Upper lobe of left lung (tissue), 6 donors: ENCODE results near the gene KDM6B. TPM values are rescaled to one million over a fixed set of nuclear protein-coding genes. Genes with fewer than 3 reads are reported as not detected.

Source experiments
- ATAC-seq, 2 donors: fragments of 200-7000 bp; cut with Tn5 transposase; one replicate each; pipeline ENCODE4 v1.9.1; 2022; ENCODE audit warnings: mild to moderate bottlenecking in 2 of 2, moderate library complexity in 2 of 2; ENCODE audit not compliant: low FRiP score in 2 of 2
- DNase-seq, 2 donors: peaks; one replicate each; pipeline ENCODE4 v3.0.0-alpha.2; 2019 to 2020
- H3K27ac ChIP-seq, 4 donors: fragments of 200-600 bp; sonication (generic); one replicate each; pipeline ENCODE4 v1.5.1; 2016 to 2019
- H3K27me3 ChIP-seq, 4 donors: fragments of 200-600 bp; sonication (generic); one replicate each; pipeline ENCODE4 v1.5.1; 2017 to 2019
- H3K36me3 ChIP-seq, 4 donors: fragments of 200-600 bp; sonication (generic); one replicate each; pipeline ENCODE4 v1.5.1; 2016 to 2019
- H3K4me1 ChIP-seq, 4 donors: fragments of 200-600 bp; sonication (generic); one replicate each; pipeline ENCODE4 v1.5.1; 2018 to 2019
- H3K4me3 ChIP-seq, 4 donors: fragments of 200-600 bp; sonication (generic); one replicate each; pipeline ENCODE4 v1.5.1; 2017 to 2019; ENCODE audit warnings: mild to moderate bottlenecking in 2 of 4, moderate library complexity in 1 of 4
- H3K9me3 ChIP-seq, 4 donors: fragments of 200-600 bp; sonication (generic); one replicate each; pipeline ENCODE4 v1.5.1; 2018 to 2019
- CTCF ChIP-seq, 6 experiments: fragments of 450-650 bp in 4 of 6; fragments of 200-600 bp in 2 of 6; sonication (generic) in 2 of 6; IDR thresholded peaks; one replicate each; pipeline ENCODE4 v1.5.1; 2016 to 2019; ENCODE audit warnings: antibody characterized with exemption in 6 of 6
- EP300 ChIP-seq, 4 donors: sonication (generic); formaldehyde crosslinking; IDR thresholded peaks; one replicate each; pipeline ENCODE4 v1.5.1; 2017; ENCODE audit warnings: antibody characterized with exemption in 4 of 4, control low read depth in 2 of 4
- POLR2A ChIP-seq, 4 donors: fragments of 450-650 bp; IDR thresholded peaks; one replicate each; pipeline ENCODE4 v1.5.1; 2016 to 2017; ENCODE audit warnings: antibody characterized with exemption in 4 of 4, mild to moderate bottlenecking in 2 of 4
- POLR2AphosphoS5 ChIP-seq, 2 donors: sonication (generic); formaldehyde crosslinking; IDR thresholded peaks; one replicate each; pipeline ENCODE4 v1.5.1; 2017; ENCODE audit warnings: antibody characterized with exemption in 2 of 2
- whole genome bisulfite sequencing, 2 donors: methylation state at CpG; one replicate each; pipeline ENCODE4 v1.1.5; 2017 to 2018; 5-methylcytosine and 5-hydroxymethylcytosine counted together
- total RNA-seq, 6 donors: library from RNA; depleted of rRNA in 4 of 6; stranded (reverse); fragments of >200 nt in 4 of 6; gene quantifications; one replicate each; pipeline versions ENCODE4 v1.1.0 to v1.2.1, GENCODE V29; 2016 to 2021
- donor health status: DM: no; HTN: no; CAD: no; lungs with moderate emphysema.
- donor health status: DM: no; HTN: yes; CAD: no; lungs with severe emphysema.

The KDM6B gene
- total RNA-seq, 6 donors from 2014 or later, result 17.5 to 68.0 (median 42.2) TPM

- WGBS, 2 donors, result 59 to 70% methylated on average over 5 of the region's 5 CpGs
- Histone ChIP-seq H3K27ac (peak overlapping the region in 1 of 4 donors; percentile 37), H3K4me3 (no peak overlapping the region), H3K4me1 (peaks cover 0 to 15% (median 9%) of the 10 kb centered on the region in 4 donors), H3K27me3 (no peaks in the 10 kb centered on the region), H3K36me3 (no peaks in the 10 kb centered on the region), H3K9me3 (no peaks in the 10 kb centered on the region)
- ATAC-seq, result no peak
- no peak for DNase-seq
- no peak for TF ChIP-seq POLR2A (IDR thresholded peaks at IDR 0.05)
- TF ChIP-seq EP300 (IDR thresholded peaks at IDR 0.05), result no peak
- TF ChIP-seq POLR2AphosphoS5 (IDR thresholded peaks at IDR 0.05), result no peak
- TF ChIP-seq CTCF (IDR thresholded peaks at IDR 0.05), result no peak
Measured at GRCh38 chr17:7867881-7868329, 33.9 kb downstream of the KDM6B start.

- Histone ChIP-seq H3K36me3 (peaks cover 0 to 5% (median 0%) of the 10 kb centered on the region in 4 donors), H3K4me1 (peaks cover 0 to 5% (median 2%) of the 10 kb centered on the region in 4 donors), H3K9me3 (no peaks in the 10 kb centered on the region), H3K4me3 (no peak overlapping the region), H3K27ac (no peak overlapping the region), H3K27me3 (no peaks in the 10 kb centered on the region)
- no peak for TF ChIP-seq POLR2A (IDR thresholded peaks at IDR 0.05)
- TF ChIP-seq CTCF (IDR thresholded peaks at IDR 0.05), result no peak
- no peak for TF ChIP-seq POLR2AphosphoS5 (IDR thresholded peaks at IDR 0.05)
- TF ChIP-seq EP300 (IDR thresholded peaks at IDR 0.05), result no peak
- no peak for DNase-seq
- ATAC-seq, result no peak
- WGBS, 2 donors, result 44 to 70% methylated on average over 4 of the region's 4 CpGs
Measured at GRCh38 chr17:7873051-7873450, 39.0 kb downstream of the KDM6B start.

GRCh38 chr17:7875804-7876370 is 41.9 kb downstream of the KDM6B start:
- H3K27me3 ChIP-seq, result no peaks in the 10 kb centered on the region
- no peak for DNase-seq
- no peak for TF ChIP-seq POLR2A (IDR thresholded peaks at IDR 0.05)
- TF ChIP-seq CTCF (IDR thresholded peaks at IDR 0.05), result no peak
- TF ChIP-seq EP300 (IDR thresholded peaks at IDR 0.05), result no peak
- H3K4me1 ChIP-seq, result peaks cover 0 to 9% (median 3%) of the 10 kb centered on the region in 4 donors
- H3K27ac ChIP-seq, result no peak overlapping the region
- no peak overlapping the region for H3K4me3 ChIP-seq
- no peaks in the 10 kb centered on the region for H3K9me3 ChIP-seq
- no peak for ATAC-seq
- H3K36me3 ChIP-seq, result peaks cover 0 to 14% (median 2%) of the 10 kb centered on the region in 4 donors
- 72 to 78% methylated on average over 2 of the region's 2 CpGs for WGBS, 2 donors

- Histone ChIP-seq H3K27me3 (no peaks in the 10 kb centered on the region), H3K4me1 (peaks cover 11 to 20% (median 15%) of the 10 kb centered on the region in 4 donors), H3K4me3 (no peak overlapping the region), H3K36me3 (peaks cover 0 to 24% (median 2%) of the 10 kb centered on the region in 4 donors), H3K9me3 (no peaks in the 10 kb centered on the region), H3K27ac (no peak overlapping the region)
- DNase-seq (no peak), ATAC-seq (no peak)
- WGBS, 2 donors, result 93 to 95% methylated on average over 7 of the region's 7 CpGs
- TF ChIP-seq EP300 (IDR thresholded peaks at IDR 0.05) (no peak), POLR2A (IDR thresholded peaks at IDR 0.05) (no peak), CTCF (IDR thresholded peaks at IDR 0.05) (no peak), POLR2AphosphoS5 (IDR thresholded peaks at IDR 0.05) (no peak)
Measured at GRCh38 chr17:7878234-7878633, 44.2 kb downstream of the KDM6B start.
